Stimulated activated naive CD8-positive, alpha-beta T cell treated with anti-CD3 and anti-CD28 coated beads, Interleukin-15, Interleukin-2, amounts not matched to agents 100 ng/mL and 50 ng/mL, for 24 hours (primary cell): ENCODE measurements around the gene EI24.
A peak's percentile ranks its signal among the peaks of the same experiment; 100 is the strongest.

Experiments used
- H3K27ac Mint-ChIP-seq: one replicate; pipeline ENCODE4 v1.8.0; 2021; ENCODE audit warnings: mild to moderate bottlenecking, mixed read lengths
- H3K27me3 Mint-ChIP-seq: one replicate; pipeline ENCODE4 v1.8.0; 2021; ENCODE audit warnings: mixed read lengths
- H3K36me3 Mint-ChIP-seq: one replicate; pipeline ENCODE4 v1.8.0; 2021; ENCODE audit warnings: low read depth, mixed read lengths
- H3K4me1 Mint-ChIP-seq: one replicate; pipeline ENCODE4 v1.8.0; 2021; ENCODE audit warnings: low read depth, mixed read lengths
- H3K4me3 Mint-ChIP-seq: one replicate; pipeline ENCODE4 v1.8.0; 2021; ENCODE audit warnings: mild to moderate bottlenecking, mixed read lengths
- H3K9me3 Mint-ChIP-seq: one replicate; pipeline ENCODE4 v1.8.0; 2021; ENCODE audit warnings: mixed read lengths

EI24 gene

DNA sequence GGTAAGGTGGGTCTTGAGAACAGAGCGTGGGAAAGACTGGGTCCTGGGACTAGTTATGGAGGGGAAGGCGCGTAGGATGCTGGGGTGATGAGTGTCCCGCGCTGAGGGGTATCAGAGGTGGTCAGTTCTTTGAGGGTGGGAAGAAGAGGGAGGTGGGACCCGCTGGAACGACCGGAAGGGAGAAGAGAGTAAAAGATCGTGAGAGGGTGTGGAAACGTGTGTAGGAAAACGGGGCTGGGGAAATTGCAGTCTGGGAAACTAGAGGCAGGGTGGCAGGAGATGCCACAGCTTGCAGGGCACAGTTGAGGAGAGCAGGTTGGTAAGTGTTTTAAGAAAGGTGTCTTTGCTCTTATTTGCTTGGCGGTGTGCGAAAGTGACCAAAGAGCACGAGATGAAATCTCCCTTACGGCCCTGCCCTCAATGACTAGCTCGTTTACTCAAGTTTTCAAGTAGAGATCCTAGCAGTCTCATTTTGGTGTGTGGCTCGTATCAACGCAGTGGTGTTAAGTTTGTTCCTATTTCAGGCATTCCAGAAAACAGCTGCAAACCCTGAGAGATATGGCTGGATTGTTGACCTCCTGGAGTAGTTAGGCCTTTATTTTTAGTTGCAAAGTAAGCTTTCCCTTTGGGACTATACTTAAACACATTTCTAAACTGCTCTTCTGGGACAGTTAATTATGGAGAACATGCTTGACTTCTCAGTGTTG is 24.0 kb downstream of the EI24 start:
- H3K27ac Mint-ChIP-seq = peak overlapping the region; percentile 96
- H3K36me3 Mint-ChIP-seq = peaks cover 40% of the 10 kb centered on the region
- H3K9me3 Mint-ChIP-seq = no peaks in the 10 kb centered on the region
- H3K4me1 Mint-ChIP-seq = peaks cover 56% of the 10 kb centered on the region
- no peaks in the 10 kb centered on the region for H3K27me3 Mint-ChIP-seq
- peak overlapping the region; percentile 99 for H3K4me3 Mint-ChIP-seq

DNA sequence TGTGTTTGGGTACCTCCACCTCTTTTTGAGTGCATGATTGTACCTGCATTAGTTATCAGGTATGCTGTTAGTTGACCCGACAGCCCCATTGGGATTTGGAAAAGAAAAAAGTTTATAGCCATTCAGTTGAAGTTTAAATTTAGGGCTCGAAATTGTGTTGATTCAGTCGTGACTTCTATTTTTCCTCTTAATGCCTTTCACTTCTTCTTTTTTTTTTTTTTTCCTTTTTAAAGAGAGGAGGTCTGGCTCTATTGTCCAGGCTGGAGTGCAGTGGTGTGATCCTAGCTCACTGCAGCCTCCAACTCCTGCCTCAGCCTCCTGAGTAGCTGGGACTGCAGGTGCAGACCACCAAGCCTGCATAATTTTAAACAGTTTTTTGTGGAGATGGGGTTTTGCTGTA is 25.7 kb downstream of the EI24 start:
- Mint-ChIP-seq H3K4me1 (peaks cover 48% of the 10 kb centered on the region), H3K27ac (peak overlapping the region; percentile 22), H3K9me3 (no peaks in the 10 kb centered on the region), H3K36me3 (peaks cover 49% of the 10 kb centered on the region), H3K4me3 (peak overlapping the region; percentile 49), H3K27me3 (no peaks in the 10 kb centered on the region)

DNA sequence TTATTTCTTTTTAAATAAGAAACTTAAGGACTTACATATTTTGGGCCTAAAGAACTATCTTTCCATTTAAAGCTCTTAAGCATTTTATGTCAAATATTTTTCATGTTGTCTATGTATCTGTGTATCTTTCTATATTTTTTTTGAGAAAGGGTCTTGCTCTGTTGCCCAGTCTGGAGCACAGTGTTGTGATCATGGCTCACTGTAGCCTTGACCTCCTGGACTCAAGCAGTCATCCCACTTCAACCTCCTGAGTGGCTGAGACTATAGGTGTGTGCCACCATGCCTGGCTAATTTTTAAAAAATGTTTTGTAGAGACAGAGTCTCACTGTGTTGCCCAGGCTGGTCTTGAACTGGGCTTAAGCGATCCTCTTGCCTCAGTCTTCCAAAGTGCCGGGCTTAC is 31.4 kb downstream of the EI24 start:
- no peaks in the 10 kb centered on the region for H3K27me3 Mint-ChIP-seq
- H3K4me1 Mint-ChIP-seq = peaks cover 8% of the 10 kb centered on the region
- H3K36me3 Mint-ChIP-seq = peaks cover 78% of the 10 kb centered on the region
- H3K9me3 Mint-ChIP-seq = no peaks in the 10 kb centered on the region
- no peak overlapping the region for H3K27ac Mint-ChIP-seq
- H3K4me3 Mint-ChIP-seq = no peak overlapping the region

DNA sequence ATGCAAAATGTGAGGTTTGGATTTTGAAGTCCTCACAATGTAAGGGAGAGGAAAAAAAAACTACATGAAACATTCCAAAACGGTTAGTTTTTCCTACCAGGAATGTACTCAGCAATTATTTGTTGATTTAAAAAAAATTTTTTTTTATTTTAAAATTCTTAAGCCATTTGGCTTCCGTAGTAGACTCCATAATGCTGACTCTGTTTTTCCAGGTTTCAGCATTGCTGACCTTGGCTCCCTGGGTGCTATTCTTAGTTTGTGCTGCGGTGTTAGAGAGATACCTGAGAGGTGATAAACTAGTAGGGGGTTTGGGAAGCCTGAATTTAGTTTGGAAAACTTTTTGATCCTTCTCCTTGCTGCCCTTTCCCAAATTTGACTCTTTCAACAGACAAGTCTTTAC is 33.9 kb downstream of the EI24 start:
- Mint-ChIP-seq H3K36me3 (peaks cover 79% of the 10 kb centered on the region), H3K4me3 (no peak overlapping the region), H3K27me3 (no peaks in the 10 kb centered on the region), H3K9me3 (no peaks in the 10 kb centered on the region), H3K27ac (no peak overlapping the region), H3K4me1 (no peaks in the 10 kb centered on the region)

DNA sequence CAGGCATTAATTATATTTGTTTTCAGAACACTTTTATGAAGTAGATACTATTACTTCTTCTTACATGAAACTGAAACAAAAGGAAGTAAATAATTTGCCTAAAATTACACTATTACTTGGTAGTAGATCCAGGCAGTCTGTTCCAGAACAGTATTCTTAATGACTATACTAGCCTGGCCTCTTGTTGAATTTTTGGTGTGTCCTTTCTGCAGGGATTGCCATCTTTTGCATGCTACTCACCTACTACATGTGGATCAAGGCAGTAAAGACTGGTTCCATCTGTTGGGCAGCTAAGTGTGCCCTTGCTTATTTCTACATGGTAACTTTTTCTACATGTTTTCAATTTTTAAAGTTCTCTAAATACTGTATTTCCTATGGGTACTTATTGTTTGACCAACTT is 36.1 kb downstream of the EI24 start:
- no peaks in the 10 kb centered on the region for H3K9me3 Mint-ChIP-seq
- H3K4me3 Mint-ChIP-seq = no peak overlapping the region
- peaks cover 88% of the 10 kb centered on the region for H3K36me3 Mint-ChIP-seq
- H3K4me1 Mint-ChIP-seq = no peaks in the 10 kb centered on the region
- H3K27me3 Mint-ChIP-seq = no peaks in the 10 kb centered on the region
- no peak overlapping the region for H3K27ac Mint-ChIP-seq

DNA sequence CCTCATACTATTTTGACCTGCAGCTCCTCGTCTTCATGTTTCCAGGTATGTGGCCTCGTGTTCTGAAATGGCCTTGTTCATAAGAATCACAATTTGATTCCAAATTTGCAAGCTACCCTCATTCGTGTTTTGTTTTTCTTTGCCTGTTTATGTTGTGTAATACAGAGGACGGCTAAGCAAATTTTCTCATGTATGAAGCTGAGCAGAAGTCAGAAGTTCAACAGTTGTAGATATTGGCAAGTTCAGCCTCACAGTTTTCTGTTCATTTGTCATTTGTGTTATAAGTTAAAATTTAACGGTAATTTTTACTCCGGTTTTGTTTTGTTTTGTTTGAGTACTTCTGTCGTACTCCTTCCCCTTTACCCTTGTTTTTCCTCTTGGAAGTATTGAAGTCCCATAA is 40.3 kb downstream of the EI24 start:
- no peaks in the 10 kb centered on the region for H3K27me3 Mint-ChIP-seq
- no peak overlapping the region for H3K4me3 Mint-ChIP-seq
- H3K27ac Mint-ChIP-seq = no peak overlapping the region
- peaks cover 88% of the 10 kb centered on the region for H3K36me3 Mint-ChIP-seq
- H3K9me3 Mint-ChIP-seq = no peaks in the 10 kb centered on the region
- H3K4me1 Mint-ChIP-seq = peaks cover 2% of the 10 kb centered on the region

DNA sequence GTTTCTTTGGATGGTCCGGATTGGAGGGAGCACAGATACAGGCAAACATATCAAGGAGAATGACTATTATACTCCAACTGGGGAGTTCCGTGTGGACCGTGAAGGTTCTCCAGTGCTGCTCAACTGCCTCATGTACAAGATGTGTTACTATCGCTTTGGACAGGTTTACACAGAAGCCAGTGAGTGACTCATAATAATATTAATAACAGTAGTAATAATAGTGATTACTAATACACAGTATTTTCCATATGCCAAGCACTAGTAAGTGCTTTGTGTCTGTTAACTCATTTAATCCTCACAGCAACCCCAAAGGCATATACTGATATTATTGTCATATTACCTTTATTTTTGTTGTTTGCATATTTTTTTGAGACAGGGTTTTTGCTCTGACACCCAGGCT is 49.1 kb downstream of the EI24 start:
- Mint-ChIP-seq H3K36me3 (peaks cover 88% of the 10 kb centered on the region), H3K9me3 (no peaks in the 10 kb centered on the region), H3K27me3 (no peaks in the 10 kb centered on the region), H3K4me1 (no peaks in the 10 kb centered on the region), H3K27ac (no peak overlapping the region), H3K4me3 (no peak overlapping the region)

DNA sequence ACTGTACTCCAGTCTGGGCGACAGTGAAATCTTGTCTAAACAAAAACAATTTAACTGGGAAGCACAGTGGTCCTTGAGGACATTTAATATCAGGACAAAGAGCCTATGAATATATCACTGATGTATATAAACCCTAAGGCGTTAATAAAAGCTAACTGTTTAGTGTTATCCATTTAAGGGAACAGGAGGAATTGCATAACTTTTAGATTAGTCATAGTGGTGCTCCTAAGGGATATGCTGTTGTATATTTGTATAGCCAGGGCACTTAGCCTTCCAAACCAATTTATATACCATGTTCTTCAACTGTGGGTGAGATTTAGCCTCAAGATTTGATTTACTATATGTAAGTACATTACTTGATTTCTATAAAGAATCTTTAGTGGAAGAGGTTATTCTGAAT is 52.7 kb downstream of the EI24 start:
- Mint-ChIP-seq H3K36me3 (peaks cover 58% of the 10 kb centered on the region), H3K4me3 (no peak overlapping the region), H3K27ac (no peak overlapping the region), H3K27me3 (no peaks in the 10 kb centered on the region), H3K4me1 (peaks cover 18% of the 10 kb centered on the region), H3K9me3 (no peaks in the 10 kb centered on the region)

DNA sequence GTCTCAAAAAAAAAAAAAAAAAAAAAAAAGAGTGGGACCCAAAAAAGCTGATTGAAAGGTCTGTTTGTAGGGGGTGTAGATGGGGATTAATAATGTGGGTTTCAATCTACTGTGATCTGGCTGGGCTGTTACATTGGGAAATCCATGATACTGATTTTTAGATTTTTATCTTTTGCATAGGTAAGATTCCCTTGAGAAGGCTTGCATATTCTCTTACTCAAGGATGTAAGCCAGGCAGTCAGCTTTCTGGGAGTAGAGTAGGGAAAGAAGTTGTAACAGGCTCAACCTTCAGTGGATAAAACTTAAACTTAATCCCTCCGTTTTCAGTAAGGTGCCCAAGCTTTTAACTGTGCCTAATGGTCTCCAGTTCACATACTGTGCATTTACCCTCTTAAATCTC is 53.8 kb downstream of the EI24 start:
- Mint-ChIP-seq H3K9me3 (no peaks in the 10 kb centered on the region), H3K36me3 (peaks cover 60% of the 10 kb centered on the region), H3K27ac (no peak overlapping the region), H3K4me1 (peaks cover 27% of the 10 kb centered on the region), H3K27me3 (no peaks in the 10 kb centered on the region), H3K4me3 (no peak overlapping the region)

DNA sequence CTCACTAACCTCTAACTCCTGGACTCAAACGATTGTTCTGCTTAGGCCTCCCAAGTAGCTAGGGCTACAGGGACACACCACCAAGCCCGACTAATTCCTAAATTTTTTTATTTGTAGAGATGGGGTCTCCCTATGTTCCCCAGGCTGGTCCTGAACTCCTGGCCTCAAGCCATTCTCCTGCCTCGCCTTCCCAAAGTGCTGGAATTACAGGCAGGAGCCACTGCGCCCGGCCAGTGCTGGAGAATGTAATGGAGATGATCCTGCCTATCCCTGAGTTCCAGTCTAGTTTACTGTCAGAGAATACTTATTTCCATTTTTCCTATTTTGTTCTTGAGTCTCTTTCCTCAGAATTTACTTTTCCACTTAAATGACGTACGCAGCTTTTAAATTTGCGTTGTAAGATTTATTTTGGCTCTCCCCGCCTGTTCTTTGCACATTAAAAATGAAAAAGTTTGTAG is 55.5 kb downstream of the EI24 start, which contains the start of gene CHEK1:
CHEK1 (plus strand) TSS at position 408 of the 458 bp plus-strand sequence. CDS start 1,606 bp downstream, outside the sequence.
- H3K27ac Mint-ChIP-seq = peak within 1 kb of the TSS; percentile 98
- H3K36me3 Mint-ChIP-seq = peaks cover 47% of the 10 kb centered on the region
- peaks cover 27% of the 10 kb centered on the region for H3K4me1 Mint-ChIP-seq
- H3K9me3 Mint-ChIP-seq = no peaks in the 10 kb centered on the region
- no peaks in the 10 kb centered on the region for H3K27me3 Mint-ChIP-seq
- H3K4me3 Mint-ChIP-seq = peak within 1 kb of the TSS; percentile 95

DNA sequence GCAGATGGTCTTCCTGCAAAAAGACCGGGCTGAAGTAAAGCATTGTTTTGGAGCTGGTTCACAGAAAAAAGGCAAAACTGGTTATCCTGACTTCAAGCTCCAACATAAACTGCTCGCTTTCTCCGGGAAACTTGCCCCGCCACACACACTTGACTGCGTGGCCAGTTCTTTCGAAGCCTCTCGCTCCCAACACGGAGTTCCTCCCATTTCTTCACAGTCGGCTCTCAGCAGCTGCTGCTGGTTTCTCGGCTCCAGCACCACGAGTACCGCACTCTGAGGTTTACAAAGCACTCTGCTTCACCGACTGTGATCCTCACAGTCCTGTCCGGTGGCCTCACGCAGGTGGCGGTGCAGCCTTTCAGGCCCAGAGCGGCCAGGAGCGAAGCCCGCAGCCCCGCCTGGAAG is 56.0 kb downstream of the EI24 start:
- Mint-ChIP-seq H3K9me3 (no peaks in the 10 kb centered on the region), H3K4me1 (peaks cover 27% of the 10 kb centered on the region), H3K27ac (peak overlapping the region; percentile 98), H3K4me3 (peak overlapping the region; percentile 95), H3K27me3 (no peaks in the 10 kb centered on the region), H3K36me3 (peaks cover 43% of the 10 kb centered on the region)

DNA sequence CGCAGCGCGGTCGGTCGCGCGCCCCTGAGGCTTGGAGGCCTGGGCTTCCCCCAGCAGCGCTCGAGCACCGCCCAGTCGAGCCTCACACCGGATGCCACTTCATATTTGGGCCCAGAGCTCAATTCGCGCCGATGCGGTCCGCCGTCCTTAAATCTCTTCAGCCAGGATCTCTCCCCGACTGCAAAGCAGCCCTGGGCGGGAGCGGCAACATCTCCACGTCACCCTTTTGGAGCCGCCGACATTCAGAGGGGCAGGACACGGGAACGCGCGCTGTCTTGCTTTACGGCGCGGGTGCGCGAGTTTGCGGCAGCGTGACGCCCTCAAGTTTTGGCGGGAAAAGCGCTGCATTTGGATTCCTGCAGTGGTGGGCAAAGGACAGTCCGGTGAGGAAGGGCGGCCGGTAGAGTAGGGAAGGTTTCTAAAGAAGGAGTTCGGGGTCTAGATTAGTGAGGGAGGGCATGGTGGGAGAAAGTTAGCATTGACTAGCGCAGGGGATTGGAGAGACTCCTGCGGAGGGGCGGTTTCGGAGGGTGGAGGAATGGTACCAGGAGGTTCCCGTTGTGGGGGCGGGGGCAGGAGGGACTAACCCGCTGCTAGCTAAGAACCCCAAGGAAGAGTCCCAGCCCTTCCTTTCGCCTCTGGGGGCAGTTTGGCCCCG is 56.5 kb downstream of the EI24 start:
- no peaks in the 10 kb centered on the region for H3K9me3 Mint-ChIP-seq
- peaks cover 27% of the 10 kb centered on the region for H3K4me1 Mint-ChIP-seq
- H3K27me3 Mint-ChIP-seq = no peaks in the 10 kb centered on the region
- H3K36me3 Mint-ChIP-seq = peaks cover 40% of the 10 kb centered on the region
- H3K4me3 Mint-ChIP-seq = peak overlapping the region; percentile 95
- H3K27ac Mint-ChIP-seq = peak overlapping the region; percentile 98

DNA sequence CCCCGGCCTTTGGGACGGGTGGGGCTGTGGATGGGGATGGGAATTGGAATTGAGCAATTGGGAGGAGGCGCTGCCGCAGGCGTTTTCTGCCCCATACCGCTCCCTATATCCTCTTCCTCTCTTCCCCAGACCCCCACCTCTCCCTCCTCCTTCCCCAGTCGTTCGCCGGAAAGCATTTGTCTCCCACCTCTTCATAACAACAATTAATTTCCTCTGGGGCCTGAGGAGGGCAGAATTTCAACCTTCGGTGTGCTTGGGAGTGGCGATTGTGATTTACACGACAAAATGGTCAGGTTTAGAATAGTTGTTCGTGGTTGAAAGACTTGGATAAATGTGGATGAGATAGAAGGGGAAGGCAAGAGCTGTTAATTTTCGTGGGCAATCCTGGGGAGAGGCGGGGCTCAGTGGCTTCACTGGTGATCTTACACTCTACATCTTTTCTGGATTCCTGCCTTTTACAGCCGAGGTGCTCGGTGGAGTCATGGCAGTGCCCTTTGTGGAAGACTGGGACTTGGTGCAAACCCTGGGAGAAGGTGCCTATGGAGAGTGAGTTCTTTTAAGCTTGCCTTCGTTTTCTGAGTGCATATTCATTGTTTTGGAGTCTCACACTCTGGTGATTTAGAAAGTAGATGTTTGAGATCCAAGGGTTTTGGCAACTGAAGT is 57.1 kb downstream of the EI24 start:
- peak overlapping the region; percentile 98 for H3K27ac Mint-ChIP-seq
- no peaks in the 10 kb centered on the region for H3K9me3 Mint-ChIP-seq
- H3K4me3 Mint-ChIP-seq = peak overlapping the region; percentile 95
- H3K4me1 Mint-ChIP-seq = peaks cover 27% of the 10 kb centered on the region
- peaks cover 40% of the 10 kb centered on the region for H3K36me3 Mint-ChIP-seq
- H3K27me3 Mint-ChIP-seq = no peaks in the 10 kb centered on the region

DNA sequence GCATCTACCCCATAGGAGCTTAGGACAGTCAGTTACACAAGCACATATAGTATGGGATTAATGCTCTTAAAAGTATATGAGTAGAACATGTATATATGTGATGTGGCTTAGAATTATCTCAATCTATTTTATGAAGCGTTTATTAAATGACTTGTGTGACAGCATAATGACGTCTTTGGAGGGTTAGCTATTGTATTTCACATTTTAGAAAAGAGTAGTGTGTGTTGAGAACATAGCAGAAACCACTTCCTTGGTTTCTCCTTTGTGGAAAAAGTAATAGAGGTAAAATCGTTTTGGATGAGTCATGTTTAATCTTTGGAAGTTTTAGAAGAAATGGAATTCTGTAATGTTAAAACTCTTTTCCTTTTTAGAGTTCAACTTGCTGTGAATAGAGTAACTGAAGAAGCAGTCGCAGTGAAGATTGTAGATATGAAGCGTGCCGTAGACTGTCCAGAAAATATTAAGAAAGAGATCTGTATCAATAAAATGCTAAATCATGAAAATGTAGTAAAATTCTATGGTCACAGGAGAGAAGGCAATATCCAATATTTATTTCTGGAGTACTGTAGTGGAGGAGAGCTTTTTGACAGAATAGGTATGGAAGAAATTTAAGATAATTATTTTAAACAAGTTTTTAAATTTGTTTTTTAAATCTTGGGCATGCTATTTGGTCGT is 58.1 kb downstream of the EI24 start:
- Mint-ChIP-seq H3K27ac (peak overlapping the region; percentile 16), H3K4me3 (peak overlapping the region; percentile 95), H3K9me3 (no peaks in the 10 kb centered on the region), H3K4me1 (peaks cover 27% of the 10 kb centered on the region), H3K36me3 (peaks cover 38% of the 10 kb centered on the region), H3K27me3 (no peaks in the 10 kb centered on the region)
